ENCODE measurements around the gene WNK4.

WNK4 gene

DNA sequence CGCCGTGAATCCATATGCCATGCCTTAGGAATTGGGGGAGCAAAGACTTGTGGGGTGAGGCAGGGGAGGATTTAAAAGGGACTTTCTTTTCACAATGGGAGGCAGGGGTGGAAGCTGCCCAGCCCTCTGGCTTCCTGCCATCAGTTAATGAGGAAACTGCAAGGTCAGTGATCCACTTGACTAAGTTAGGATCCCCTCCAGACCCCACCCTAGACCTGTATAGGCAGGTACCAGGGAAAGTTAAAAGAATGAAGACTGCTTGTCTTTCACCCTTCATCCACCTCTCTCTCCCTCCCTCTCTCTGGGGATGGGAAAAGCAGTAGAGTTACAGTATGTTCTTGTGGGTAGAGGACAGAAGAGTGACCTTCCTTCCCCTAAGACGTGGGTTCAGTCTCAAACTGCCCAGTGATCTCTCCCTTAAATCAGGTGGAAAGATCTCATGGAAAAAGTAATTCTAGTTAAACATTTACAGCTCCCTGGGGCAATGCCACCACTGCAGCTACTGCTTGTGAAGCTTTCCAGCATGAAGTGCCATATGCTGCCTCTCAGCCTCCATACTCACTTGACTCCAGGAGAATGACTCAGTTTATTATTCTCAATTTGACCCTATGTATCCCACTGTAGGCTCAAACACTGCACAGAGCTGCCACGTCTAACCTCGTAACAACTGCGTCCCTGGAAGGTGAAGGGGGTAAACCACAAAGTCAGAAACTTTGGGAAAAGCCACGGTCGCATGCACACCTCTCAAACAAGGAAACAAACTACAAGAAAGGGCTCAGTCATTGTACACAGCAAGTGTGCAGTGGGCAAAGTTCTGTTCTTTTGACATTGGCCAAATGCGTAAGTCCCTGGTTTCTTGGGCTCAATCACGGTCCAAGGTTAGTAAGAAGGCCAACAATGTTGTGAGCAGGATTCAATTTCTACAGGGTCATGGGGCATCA, 16.9 kb downstream of the WNK4 start:
- no peak for DNase-seq

DNA sequence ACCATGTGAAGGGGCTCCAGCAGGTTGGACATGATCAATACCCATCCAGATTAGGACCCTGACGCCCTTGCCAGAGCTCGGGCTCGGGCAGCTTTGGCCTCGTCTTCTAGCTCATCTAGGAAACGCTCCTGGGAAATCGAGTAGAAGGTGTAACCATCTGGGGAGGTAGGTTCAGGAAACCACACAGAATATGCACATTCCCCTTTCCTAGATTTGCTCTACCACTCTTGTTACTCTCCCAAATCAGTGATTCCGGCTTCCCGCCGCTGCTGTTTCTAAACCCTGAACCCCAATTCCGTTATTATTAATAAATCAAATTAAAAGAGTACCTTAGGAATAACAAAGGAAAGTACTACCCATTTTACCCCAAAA, 17.6 kb downstream of the WNK4 start:
- DNase-seq, result no peak

DNA sequence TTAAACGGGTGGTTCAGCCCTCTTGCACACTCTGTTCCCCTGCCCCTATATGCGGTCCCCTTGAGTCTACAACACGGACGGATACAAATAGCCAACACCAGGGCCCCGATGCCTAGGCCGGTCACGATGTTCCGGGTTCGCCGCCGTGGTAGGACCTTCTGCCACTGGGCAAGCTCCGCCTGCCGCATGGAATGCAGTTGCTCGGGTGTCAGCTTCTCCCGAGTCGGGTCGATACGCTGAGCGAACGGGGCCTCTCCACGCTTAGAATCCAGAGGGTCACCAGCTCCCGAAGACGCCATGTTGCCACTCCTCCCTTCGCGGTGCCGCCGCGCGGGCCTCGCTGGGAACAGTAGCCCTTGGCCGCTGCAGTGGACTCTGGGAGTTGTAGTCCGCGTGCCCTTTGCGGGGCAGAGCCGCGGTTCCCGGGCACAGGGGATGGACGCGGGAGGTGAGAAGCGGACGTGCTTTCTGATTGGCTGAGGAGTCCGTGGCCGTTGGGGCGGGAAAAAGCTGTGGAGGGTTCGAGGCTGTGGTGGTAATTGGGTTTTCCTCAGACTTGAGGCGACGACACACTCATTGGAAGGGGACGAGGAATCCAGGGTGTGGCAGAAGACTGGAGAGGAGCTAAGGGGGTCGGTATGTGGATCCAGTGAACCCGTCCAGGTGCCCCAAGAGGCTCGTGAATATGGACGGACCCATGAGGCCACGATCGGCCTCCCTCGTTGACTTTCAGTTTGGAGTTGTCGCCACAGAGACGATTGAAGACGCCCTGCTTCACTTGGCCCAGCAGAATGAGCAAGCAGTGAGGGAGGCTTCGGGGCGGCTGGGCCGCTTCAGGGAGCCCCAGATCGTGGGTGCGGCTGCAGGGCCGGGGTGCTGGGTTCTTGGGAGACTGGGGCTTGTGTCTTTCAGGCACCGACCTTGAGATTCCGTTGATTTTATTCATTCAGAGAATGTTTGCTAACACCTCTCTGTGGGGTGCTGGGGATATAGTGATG, 18.3 kb downstream of the WNK4 start, which contains the start of the genes CNTD1 and COA3:
Gene CNTD1 (plus strand): TSS at position 479 of the 998 bp plus-strand sequence. CDS start 207 bp downstream, at position 686.
Gene COA3 (minus strand): TSS at position 322 of the 998 bp plus-strand sequence. CDS start 23 bp downstream, at position 299.
- peak; percentile 44 to 84 (median 65) for DNase-seq

DNA sequence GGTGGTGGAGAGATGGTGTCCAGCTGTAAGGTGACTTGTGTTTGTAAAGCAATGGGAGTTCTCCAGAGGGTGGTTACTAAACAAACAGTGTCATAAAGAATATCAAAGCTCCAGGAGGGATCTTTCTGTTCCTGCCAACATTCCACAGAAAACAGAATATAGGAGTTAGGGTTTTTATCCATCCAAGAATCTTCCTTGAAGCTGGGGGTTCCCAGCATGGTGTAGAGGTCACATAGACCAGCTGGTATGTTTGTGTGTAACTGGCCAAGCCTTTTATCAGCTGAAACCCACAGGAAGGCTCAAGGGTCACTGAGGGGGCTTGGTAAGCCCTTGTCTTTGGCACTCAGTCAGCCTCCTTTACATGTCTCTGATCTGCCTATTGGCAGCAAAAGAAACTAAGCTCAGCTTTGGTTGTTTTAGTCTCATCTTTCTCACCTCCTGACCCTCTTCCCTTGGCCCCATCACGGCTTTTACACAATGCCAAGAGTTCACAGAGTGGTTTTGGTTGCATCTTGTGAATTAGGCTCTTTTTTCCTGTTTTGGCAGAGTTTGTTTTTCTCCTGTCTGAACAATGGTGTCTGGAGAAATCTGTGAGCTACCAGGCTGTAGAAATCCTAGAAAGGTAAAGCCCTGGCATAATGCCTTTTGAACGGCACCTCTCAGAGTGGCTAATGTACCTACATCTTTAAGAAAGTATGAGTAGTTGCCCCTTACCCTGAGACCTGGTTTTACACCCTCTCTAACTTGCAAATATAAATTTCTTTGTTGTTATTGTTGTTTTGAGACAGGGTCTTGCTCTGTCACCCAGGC, 22.9 kb downstream of the WNK4 start:
- no peak for DNase-seq

DNA sequence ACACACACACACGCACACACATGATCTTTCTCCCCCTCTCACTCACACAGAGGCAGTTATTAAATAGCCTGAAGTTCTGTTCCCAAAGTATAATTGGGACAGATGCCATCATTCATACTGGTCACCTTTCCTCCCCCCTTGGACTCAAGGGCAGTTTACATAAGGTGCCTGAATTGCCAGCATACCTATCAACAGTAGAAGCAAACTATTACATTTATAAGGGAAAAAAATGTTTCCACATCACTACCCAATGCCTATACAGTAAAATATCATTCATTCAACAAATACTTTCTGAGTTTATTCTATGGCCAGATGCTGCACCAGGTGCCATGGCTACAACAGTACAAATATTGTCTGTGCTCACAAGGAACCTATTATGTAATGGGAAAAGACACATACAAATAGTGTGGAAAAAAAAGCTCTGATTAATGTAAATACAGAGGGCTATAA, 24.5 kb downstream of the WNK4 start:
- no peak for DNase-seq

DNA sequence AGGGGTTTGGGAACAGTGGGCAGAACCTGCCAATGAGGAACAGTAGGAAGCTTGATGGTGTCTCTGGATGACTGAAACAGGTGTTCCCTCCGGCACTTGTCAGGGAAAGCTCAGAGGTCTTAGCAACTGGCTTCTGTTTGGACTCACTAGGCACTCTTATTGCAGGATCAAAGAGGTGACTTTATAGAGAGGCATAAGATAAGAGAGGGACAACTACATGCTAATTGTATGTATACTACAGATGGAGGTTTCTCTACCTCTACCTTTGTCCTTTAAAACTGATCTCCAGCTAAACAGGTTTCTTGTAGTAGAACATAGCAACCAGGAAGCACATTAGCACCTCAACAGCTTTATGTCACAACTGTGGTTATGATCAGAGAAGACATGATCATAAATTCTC, 25.8 kb downstream of the WNK4 start:
- no peak for DNase-seq

DNA sequence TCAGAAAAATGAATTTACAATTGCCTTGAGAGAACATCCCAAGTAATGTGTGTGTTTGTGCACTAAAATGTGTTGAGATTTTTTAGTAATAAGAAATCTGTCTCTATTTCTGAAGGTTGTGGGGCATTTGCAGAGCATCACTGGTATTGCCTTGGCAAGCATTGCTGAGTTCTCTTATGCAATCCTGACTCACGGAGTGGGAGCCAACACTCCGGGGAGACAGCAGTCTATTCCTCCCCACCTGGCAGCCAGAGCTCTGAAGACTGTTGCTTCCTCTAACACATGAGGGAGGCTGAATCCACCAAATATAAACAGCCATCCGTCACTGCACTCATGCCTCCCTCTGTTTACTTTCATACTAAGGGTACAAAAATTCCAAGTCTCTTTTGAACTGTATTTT, 28.8 kb downstream of the WNK4 start:
- no peak for DNase-seq

DNA sequence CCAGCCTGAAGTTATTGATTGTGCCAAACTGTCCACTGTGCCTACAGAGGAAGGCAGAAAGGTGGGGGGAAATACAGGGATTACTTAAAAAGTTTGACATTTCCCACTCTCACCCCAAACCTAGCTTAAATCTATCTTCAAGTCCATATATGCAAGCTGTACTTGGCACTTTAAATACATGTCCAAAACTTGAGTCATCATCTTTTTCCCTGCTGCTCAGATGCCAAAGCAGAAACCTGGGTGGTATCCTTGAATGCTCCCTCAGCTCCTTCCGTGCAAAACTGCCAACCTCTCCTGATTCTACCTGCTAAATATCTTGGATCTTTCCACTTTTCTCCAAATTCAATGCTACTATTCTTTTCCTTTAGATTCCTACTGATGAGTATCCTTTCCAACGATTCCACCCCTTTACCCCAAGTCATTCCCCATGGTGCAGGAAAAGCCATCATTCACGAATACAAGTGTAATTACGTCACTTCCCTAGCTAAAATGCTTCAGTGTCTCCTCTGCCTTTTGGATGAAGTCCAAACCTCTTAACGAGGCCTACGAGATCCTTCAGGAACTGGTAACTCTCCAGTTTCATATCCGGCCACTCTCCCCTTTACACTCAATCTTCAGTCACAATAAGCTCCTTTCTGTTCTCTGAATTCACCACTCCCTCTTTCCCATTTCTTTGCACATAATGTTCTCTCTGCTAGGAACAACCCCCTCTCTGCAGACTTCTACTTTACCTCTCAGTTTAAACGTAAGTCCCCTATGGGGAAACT, 34.4 kb downstream of the WNK4 start:
- DNase-seq, result no peak

DNA sequence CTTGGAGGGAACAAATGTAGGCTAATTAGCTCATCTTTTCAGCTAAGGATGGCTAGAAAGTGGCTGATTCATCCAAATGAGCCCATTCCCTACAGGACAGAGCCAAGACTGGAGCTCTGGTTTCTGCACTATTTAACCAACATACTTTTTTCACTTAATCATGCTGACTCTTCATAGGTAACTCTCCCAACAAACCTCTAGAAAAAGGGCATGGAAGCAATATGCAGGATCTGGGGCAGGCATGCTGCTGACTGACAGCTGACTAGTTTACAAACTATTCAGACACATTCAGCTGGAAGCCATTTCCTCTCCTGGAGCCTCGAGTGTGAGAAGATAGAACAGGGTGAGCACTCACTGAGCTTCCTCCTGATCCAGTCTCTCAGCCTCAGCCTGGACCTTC, 37.5 kb downstream of the WNK4 start:
- DNase-seq, result no peak

DNA sequence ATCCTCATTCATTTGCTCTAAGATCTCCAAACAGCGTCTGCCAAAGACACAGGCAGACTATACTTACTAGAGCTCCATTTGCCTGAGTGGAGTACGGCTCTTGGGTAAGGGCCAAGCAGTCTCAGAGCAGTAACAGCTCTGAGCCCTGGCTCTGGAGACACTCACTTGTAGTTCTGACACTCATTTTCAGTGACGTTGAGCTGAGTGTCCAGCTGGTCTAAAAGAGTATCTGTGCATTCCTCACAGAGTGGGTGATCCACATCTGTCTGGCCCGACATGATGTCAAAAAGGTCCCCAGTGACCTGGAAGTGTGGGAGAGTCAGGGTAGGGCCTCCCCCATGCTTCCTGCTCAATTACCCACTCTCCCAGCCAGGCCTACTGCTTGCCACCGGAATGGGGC, 38.0 kb downstream of the WNK4 start:
- DNase-seq, result no peak

DNA sequence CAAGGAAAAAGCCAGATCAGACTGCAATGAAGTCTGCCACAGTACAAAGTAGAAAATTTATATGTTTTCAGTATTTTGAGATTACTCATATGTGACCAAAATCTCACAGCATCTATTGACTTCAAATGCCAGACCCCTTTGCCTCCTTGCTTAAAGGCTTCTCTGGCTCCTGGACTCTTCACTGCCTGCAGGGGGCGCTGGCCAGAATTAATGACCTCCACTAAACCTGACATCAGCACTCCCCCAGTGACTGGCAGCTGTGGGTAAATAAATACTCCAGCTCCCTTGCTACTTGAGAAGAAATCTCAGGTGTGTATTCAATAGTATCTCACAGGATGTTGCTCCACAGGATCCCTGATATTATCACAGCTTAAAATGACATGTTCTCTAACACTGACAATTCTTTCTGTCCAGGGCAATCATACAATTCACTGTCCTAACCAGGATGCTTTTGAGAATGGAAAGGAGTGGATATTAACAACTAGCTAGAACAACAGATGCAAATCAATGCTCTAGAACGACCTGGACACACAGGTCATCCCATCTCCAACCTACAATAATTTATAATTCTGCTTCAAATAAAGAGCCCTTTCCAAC, 39.6 kb downstream of the WNK4 start:
- peak in 4 of 5 experiments; percentile 24 to 81 (median 50) for DNase-seq

DNA sequence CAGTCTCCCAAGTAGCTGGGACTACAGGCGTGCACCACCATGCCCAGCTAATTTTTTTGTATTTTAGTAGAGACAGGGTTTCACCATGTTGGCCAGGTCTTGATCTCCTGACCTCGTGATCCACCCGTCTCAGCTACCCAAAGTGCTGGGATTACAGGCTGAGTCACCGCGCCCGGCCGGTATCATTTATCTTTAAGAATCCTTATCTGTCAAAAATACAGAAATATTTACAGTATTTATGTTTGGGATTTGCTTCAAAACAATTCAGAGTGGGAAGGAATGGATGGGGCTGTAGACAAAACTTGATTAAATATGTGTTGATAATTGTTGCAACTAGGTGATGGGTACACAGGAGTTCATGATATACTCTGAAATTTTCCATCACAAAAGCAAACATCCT, 40.8 kb downstream of the WNK4 start:
- no peak for DNase-seq

DNA sequence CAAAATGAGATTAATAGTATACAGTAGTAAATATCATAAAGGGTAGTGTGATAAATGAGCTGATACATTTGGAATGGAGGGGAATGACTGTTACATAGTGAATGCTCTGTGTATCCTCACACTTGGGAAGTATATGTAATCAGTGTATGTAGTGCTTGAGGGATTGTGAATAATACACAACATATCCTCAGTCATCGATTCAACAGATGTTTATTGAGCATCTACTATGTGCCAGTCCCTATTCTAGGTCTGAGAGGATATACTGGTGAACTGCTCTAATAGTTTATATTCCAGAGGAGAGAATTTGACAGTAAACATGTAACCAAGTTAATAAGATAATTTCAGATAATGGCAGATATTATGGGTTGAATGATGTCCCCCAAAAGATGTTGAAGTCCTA, 47.1 kb downstream of the WNK4 start:
- no peak for DNase-seq

DNA sequence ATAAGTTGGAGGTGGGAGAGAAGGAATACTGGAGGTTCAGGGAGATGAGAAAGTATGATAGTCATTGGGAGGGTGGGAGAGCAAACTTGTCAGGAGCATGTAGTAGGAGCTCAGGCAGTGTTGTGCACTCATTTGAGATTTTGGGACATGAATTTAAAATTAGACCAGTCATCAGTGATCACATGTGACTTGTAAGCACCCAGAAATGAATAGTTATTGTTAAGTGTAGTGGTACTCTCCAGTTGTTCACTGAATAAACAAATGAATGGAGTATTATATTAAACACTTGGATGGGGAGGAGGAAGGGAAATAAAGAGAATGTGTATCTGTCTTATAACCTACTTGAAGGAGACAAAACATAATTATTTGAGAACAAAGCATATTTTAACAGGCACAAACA, 50.6 kb downstream of the WNK4 start:
- DNase-seq, result no peak

DNA sequence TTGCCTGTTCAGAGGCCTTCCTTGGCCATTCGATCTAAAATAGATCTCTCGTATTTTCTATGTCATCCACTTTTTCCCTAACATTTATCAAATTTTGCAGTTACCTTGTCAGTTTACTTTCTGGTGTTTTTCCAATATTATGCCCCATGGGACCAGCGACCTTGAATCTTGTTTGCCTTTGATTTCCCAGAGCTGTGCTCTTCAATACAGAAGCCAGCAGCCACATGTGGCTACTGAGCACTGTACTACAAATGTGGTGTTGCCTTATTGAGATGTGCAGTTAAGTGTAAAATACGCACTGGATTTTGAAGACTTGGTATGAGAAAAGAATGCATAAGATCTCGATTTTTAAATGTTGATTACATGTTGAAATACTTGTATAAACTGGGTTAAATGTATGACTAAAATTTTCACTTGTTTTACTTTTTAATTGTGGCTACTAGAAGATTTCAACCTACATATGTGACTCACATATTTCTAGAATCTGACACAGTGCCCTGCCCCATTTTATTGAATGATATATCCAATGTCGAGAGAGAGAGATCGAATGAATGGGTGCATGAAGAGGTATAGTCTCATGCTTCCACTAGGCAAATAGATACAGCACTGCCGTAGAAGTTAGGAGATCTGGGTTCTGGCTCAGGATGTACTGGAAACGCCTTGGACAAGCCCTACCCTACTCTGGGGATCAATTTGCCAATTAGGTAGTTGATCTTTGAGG, 52.0 kb downstream of the WNK4 start:
- DNase-seq, result no peak

DNA sequence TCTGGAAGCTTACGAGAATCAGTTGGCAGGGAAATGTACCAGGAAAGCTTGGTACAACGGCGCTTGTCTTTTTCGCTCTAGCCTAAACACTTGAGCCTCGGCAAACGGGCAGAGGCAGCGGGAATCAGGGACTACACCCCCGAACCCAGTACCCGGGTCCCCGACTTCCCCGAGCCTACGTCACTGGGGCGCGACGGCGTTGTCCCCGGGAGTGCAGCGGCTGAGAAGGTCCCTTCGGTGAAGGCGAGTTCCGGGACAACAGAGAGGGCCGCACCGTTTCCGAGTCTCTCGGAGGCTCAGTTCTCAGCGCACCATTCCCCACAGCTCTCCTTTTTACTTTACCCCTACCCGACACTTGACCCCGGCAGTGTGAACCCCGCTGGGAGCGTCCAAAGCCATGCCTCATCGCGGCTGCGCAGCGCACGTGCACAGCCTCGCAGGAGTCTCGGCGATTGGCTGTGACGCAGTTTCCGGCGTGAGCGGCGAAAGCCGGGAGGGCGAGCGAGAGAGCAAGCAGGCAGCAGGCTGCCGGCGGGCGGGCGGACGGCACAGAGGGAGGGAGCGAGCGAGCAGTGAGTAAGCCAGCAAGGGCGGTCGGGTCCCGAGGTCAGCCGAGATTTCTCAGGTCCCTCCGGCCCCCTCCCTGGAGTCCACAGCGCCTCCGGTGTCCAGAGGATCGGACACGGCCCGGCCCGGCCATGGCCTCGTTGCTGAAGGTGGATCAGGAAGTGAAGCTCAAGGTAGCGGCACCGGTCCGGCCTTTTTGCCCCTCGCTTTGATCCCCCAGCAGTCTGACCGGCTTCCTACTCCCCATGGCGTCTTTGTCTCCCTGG, 52.7 kb downstream of the WNK4 start, which contains the start of gene PSME3:
Gene PSME3 (plus strand): TSS at position 464 of the 833 bp plus-strand sequence. CDS start 235 bp downstream, at position 699.
- DNase-seq, result peak; percentile 75 to 91 (median 87)

DNA sequence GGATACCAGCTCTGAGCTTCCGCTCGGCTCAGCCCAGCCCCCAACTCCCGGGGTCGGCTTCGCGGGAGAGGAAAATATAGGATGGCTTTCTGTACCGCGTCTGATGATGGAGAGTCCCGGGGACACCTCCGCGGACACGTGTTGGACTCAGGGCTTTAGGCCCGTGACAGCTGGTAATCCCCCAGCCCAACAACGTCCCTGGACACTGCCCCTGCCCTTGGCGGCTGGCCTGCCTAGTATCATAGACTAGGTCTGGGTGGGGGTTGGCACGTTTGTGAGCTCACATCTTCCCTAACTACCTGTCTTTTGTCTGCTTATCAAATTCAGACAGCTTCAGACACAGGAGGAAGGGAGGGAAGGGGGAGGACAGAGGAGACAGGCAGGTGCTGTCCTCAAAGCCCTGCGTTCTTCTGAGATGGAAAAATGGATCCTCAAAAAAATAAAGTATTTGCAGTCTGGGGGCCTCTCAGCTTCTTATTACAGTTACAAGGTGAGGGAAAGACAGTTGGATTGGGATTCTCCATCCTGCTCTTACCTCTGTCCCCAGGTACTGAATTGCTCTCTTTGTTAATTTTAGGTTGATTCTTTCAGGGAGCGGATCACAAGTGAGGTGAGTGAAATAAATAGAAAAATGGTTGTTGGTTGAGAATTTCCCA, 53.5 kb downstream of the WNK4 start:
- DNase-seq, result no peak

DNA sequence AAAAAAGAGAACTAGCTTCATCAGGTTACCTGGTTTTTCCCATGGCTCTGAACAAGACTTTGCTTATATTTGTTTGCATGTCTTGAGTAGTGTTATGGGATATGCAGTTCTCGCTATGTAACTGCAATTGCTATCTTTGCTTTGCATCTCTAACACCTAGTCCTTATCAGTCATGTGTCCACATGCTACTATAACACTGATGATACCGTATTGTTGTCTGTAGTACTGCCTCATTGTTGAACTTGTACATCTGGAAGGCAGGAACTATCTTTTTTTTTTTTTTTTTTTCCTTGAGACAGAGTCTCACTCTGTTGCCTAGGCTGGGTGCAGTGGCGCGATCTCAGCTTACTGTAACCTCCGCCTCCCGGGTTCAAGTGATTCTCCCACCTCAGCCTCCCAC, 55.3 kb downstream of the WNK4 start:
- peak in 1 of 5 experiments; percentile 7 for DNase-seq

Data from T-helper 2 cell (primary cell).